LNCaP clone FGC (cell line): ENCODE measurements around the gene TBC1D23.
"Not testable (repeated sequence)": the region's sequence is repeated elsewhere in the genome, so short reads cannot be mapped to it uniquely, and the experiment has no call there.

ENCODE experiments used
- DNase-seq: peaks from one replicate; pipeline ENCODE4 v3.0.0-alpha.2; 2011; ENCODE audit warnings: low read depth
- H3K4me3 ChIP-seq: 2 replicates; pipeline ENCODE4 v1.5.1; 2011; ENCODE audit warnings: mild to moderate bottlenecking, low read depth, low read length, control low read depth
- TF ChIP-seq, protein P1 (sequence below): IDR thresholded peaks from 2 replicates; pipeline ENCODE4 v1.5.1; 2012; ENCODE audit warnings: mild to moderate bottlenecking; ENCODE audit not compliant: control insufficient read depth, insufficient read depth; ENCODE audit errors: extremely low read depth

TBC1D23 gene

DNA sequence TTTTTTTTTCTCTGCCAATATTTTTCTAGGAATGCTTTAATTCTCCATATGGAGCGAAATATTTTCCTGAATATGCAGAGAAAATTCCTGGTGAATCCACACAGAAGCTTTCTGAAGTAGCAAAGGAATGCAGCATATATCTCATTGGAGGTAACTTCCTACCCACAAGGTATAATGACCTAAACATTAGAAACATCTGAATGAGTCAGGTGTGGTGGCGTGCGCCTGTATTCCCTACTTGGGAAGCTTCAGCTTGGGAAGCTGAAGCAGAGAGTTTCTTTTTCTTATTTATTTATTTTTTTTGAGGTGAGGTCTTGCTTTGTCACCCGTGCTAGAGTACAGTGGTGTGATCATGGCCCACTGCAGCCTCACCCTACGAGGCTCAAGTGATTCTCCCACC, 79.0 kb downstream of the TBC1D23 start:
- H3K4me3 ChIP-seq, result no peak overlapping the region
- TF ChIP-seq, protein P1, sequence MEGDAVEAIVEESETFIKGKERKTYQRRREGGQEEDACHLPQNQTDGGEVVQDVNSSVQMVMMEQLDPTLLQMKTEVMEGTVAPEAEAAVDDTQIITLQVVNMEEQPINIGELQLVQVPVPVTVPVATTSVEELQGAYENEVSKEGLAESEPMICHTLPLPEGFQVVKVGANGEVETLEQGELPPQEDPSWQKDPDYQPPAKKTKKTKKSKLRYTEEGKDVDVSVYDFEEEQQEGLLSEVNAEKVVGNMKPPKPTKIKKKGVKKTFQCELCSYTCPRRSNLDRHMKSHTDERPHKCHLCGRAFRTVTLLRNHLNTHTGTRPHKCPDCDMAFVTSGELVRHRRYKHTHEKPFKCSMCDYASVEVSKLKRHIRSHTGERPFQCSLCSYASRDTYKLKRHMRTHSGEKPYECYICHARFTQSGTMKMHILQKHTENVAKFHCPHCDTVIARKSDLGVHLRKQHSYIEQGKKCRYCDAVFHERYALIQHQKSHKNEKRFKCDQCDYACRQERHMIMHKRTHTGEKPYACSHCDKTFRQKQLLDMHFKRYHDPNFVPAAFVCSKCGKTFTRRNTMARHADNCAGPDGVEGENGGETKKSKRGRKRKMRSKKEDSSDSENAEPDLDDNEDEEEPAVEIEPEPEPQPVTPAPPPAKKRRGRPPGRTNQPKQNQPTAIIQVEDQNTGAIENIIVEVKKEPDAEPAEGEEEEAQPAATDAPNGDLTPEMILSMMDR, result no peak
- DNase-seq, result no peak

DNA sequence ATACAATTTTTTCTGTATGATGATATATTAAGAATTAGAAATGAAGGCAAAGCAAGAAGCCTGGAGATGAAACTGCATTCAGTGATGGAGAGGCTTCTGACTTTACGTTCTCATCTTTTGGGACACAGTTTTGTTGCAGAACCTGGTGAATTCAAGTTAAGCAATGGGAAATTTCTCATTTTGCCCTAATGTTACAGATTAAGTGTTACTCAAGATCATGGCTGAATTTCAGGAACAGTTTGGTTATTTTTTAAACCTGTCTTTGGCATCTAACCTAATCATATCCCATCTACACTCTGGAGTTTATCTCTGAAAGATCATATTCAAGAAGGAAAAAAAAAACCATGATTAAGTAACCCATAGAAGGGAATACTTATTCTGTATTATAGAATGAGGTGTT, 79.7 kb downstream of the TBC1D23 start:
- H3K4me3 ChIP-seq, result no peak overlapping the region
- no peak for DNase-seq
- TF ChIP-seq, protein P1, result no peak

DNA sequence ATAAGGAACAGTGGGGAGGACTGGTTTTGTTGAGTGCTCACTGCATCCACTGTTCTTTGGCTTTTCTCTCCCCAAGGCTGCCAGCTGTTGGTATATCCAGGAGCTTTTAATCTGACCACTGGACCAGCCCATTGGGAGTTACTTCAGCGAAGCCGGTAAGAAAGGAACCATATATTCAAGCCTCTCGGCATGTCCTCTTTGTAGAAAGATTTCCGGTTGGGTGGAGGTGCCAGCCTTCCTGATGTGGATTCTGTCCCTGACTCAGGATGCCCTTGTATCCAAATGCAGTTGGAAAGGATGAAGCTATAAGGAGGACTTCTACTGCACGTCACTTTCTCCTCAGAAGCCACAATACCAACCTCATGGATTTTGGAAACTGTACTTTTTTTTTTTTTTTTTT, 87.9 kb downstream of the TBC1D23 start:
- TF ChIP-seq, protein P1, result no peak

DNA sequence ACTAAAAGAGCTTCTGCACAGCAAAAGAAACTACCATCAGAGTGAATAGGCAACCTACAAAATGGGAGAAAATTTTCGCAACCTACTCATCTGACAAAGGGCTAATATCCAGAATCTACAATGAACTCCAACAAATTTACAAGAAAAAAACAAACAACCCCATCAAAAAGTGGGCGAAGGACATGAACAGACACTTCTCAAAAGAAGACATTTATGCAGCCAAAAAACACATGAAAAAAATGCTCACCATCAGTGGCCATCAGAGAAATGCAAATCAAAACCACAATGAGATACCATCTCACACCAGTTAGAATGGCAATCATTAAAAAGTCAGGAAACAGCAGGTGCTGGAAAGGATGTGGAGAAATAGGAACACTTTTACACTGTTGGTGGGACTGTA, 91.0 kb downstream of the TBC1D23 start:
- DNase-seq, H3K4me3 ChIP-seq: not testable (repeated sequence)

More for the DNA sequence above, 87.9 kb downstream of the TBC1D23 start:
- no peak overlapping the region for H3K4me3 ChIP-seq
- DNase-seq, result no peak

DNA sequence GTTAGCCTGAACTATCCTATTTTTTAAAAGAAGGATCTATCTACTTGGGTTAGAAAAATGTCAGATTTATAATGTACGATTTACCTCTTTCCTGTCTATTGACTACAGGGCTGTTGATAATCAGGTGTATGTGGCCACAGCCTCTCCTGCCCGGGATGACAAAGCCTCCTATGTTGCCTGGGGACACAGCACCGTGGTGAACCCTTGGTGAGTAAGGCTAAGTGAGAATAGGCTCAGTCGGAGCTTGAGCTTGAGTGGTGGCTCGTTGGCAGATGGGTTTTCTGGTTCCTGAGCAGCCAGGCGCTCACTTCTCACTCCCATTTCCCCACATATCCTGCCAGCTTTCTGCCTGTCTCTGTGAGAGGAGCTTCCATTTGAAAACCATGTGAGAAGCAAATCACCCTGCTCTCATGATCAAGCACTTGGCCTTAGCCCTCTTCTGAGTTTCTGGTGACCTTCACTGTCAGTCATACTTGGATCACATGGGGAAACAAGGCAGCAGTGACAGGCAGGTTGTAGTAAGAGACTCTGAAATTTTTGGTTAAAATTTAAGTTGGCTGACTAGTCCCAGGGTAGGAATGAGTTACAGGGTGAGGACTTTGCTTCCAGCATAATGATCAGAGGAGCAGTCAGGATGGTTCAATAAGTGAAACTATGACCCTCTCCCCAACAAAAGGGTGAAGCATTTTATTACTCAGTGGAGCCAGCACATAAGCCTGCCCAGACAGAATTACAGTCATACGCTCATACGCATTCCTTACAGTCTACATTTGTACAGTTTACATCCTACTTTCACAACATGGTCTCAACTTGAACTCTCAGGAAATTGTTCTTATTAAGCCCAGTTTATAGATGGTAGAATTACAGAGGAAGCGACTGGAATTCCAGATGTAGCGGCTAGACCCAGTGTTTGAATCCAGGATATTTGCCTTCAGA, 91.8 kb downstream of the TBC1D23 start:
- no peak for DNase-seq
- TF ChIP-seq, protein P1, result no peak
- H3K4me3 ChIP-seq, result no peak overlapping the region

DNA sequence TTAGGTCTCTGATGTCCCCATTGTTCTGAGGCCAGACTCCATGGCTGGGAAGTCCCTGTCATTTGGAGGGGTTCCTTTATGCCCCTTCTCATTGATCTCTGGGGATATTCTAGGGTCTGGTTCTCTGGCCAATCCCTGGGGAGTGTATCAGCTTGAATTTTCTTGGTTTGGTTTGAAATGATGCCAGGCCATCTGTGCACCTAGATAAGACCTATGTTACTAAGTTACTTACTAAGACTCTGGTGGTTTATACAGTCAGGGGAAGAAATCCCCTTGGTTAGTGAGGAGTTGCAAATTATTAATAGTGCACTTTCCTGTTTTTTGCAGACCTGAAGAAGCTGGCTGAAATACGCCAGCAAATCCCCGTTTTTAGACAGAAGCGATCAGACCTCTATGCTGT, 94.1 kb downstream of the TBC1D23 start:
- DNase-seq, result no peak
- TF ChIP-seq, protein P1, result no peak
- no peak overlapping the region for H3K4me3 ChIP-seq

DNA sequence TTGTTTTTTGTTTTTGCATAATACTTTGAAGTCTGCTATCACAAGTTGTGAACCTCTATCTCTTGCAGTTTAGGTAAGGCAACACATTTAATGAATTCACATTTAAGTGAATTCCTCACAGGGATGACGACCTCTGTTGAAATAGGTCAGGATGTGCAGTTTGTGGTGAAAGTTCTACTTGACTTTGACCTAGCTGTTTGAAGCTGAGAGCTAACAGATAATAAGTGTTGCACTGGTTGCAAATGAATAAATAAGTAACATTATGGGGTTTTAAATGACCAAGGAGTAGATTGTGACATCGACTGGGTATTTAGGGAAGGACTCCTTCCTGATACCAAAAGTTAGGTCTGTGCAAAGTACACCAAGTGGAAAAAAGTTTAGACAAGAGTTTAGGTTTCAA, 97.6 kb downstream of the TBC1D23 start:
- TF ChIP-seq, protein P1, result no peak
- DNase-seq, result no peak
- no peak overlapping the region for H3K4me3 ChIP-seq
